ENCODE data around the gene RBM18. TPM values are rescaled to one million over a fixed set of nuclear protein-coding genes. Genes with fewer than 3 reads are reported as not detected.

The RBM18 gene
- total RNA-seq, 1 experiment from 2014 or later: 32.5 TPM

- H2AFZ ChIP-seq (ENCODE audit: low read depth, low read length, poor library complexity, severe bottlenecking): no peak overlapping the region
- CTCF ChIA-PET: no interaction called here
- no TSS peak for BruUV-seq (replicated peaks)
Observed at GRCh38 chr9:122192261-122192875, 72.3 kb downstream of the RBM18 start.

More at GRCh38 chr9:122192261-122192875, 72.3 kb downstream of the RBM18 start:
- Histone ChIP-seq H3K79me2 (ENCODE audit: insufficient read depth, low read length) (no peaks in the 10 kb centered on the region), H3K9me2 (ENCODE audit: insufficient read depth) (no peaks in the 10 kb centered on the region), H3K9me3 (ENCODE audit: control insufficient read depth in 1 of 2, insufficient read depth in 1 of 2, low read depth in 1 of 2, low read length in 2 of 2) (no peaks in the 10 kb centered on the region), H3K9ac (ENCODE audit: low read length) (no peak overlapping the region), H3K27me3 (ENCODE audit: insufficient read depth, low read length) (no peaks in the 10 kb centered on the region), H4K20me1 (ENCODE audit: insufficient read depth) (no peaks in the 10 kb centered on the region), H3K4me2 (ENCODE audit: low read length) (no peak overlapping the region), H3K4me1 (ENCODE audit: control insufficient read depth in 1 of 2, insufficient read depth in 2 of 2, low read length in 2 of 2) (no peaks in the 10 kb centered on the region), H3K4me3 (replicated peaks in 1 of 2; ENCODE audit: low read depth in 1 of 2, low read length in 2 of 2) (no peak overlapping the region), H3K27ac (ENCODE audit: low read depth, low read length) (no peak overlapping the region), H3K36me3 (ENCODE audit: control insufficient read depth in 1 of 2, insufficient read depth in 2 of 2, low read length in 2 of 2) (no peaks in the 10 kb centered on the region)
- TF ChIP-seq ELF1 (IDR thresholded peaks at IDR 0.05; ENCODE audit: borderline replicate concordance, low read depth): no peak
- TF ChIP-seq EZH2 (IDR thresholded peaks at IDR 0.05): no peak
- no peak for TF ChIP-seq SP1 (IDR thresholded peaks at IDR 0.05; ENCODE audit: low read depth)
- TF ChIP-seq EZH2phosphoT487 (IDR thresholded peaks at IDR 0.05; ENCODE audit: borderline replicate concordance): no peak
- TF ChIP-seq YY1 (IDR thresholded peaks at IDR 0.05; ENCODE audit: extremely low read depth, insufficient replicate concordance, low read depth, low read length): no peak
- TF ChIP-seq, protein P1, sequence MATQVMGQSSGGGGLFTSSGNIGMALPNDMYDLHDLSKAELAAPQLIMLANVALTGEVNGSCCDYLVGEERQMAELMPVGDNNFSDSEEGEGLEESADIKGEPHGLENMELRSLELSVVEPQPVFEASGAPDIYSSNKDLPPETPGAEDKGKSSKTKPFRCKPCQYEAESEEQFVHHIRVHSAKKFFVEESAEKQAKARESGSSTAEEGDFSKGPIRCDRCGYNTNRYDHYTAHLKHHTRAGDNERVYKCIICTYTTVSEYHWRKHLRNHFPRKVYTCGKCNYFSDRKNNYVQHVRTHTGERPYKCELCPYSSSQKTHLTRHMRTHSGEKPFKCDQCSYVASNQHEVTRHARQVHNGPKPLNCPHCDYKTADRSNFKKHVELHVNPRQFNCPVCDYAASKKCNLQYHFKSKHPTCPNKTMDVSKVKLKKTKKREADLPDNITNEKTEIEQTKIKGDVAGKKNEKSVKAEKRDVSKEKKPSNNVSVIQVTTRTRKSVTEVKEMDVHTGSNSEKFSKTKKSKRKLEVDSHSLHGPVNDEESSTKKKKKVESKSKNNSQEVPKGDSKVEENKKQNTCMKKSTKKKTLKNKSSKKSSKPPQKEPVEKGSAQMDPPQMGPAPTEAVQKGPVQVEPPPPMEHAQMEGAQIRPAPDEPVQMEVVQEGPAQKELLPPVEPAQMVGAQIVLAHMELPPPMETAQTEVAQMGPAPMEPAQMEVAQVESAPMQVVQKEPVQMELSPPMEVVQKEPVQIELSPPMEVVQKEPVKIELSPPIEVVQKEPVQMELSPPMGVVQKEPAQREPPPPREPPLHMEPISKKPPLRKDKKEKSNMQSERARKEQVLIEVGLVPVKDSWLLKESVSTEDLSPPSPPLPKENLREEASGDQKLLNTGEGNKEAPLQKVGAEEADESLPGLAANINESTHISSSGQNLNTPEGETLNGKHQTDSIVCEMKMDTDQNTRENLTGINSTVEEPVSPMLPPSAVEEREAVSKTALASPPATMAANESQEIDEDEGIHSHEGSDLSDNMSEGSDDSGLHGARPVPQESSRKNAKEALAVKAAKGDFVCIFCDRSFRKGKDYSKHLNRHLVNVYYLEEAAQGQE (IDR thresholded peaks at IDR 0.05; ENCODE audit: low read depth): no peak
- RAD21 ChIA-PET (ENCODE audit: low non-redundant PET in 1 of 2, low total read pairs in 2 of 2, uncharacterized antibody in 2 of 2, unreplicated experiment in 2 of 2): no interaction called here
- intact Hi-C loops (cut with micrococcal nuclease): no loop called here
- DNase-seq (ENCODE audit: low read depth, low spot score): no peak
- peak; percentile 36 for ATAC-seq
- POLR2A ChIA-PET: no interaction called here

Data from HCT116 (cell line).